ENCODE data around the gene USP32. TPM values are rescaled to one million over a fixed set of nuclear protein-coding genes. Genes with fewer than 3 reads are reported as not detected.
"Not testable (repeated sequence)": the region's sequence is repeated elsewhere in the genome, so short reads cannot be mapped to it uniquely, and the experiment has no call there.

Gene USP32
- polyA plus RNA-seq, 3 donors = 6.3 to 20.9 (median 17.3) TPM

DNA sequence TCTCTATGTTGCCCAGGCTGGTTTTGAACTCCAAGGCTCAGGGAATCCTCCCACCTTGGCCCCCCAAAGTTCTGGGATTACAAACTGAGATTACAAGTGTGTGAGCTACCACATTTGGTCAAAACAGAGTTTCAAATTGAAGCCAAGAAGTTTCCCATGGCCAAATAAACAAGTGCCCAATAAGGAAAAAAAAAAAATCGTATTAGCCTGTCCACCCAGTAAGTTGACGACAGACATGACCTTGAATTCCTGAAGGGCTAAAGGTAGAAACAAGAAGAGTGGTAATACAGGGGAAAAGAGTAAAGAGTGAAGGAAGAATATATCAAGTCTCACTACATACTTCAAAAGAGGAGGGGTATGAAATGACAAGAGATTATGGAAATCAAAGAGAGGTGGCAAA lies 176.0 kb downstream of the USP32 start:
- no CpG with 5 or more reads among the region's 2 CpGs for WGBS, 3 donors
- not testable (repeated sequence) for H3K27ac ChIP-seq (ENCODE audit: low read depth, low read length)

- H3K27ac ChIP-seq (ENCODE audit: low read depth, low read length) = not testable (repeated sequence)
These were observed 180.7 kb downstream of the USP32 start for GRCh38 chr17:60211282-60211681.

GRCh38 chr17:60208302-60208701 lies 183.6 kb downstream of the USP32 start:
- WGBS, 3 donors = 85 to 100% (median 100%) methylated on average over 1 of the region's 1 CpG
- not testable (repeated sequence) for H3K27ac ChIP-seq (ENCODE audit: low read depth, low read length)

GRCh38 chr17:60205782-60206181 lies 186.2 kb downstream of the USP32 start:
- not testable (repeated sequence) for H3K27ac ChIP-seq (ENCODE audit: low read depth, low read length)

- H3K27ac ChIP-seq (ENCODE audit: low read depth, low read length) = not testable (repeated sequence)
- WGBS, 3 donors = 63 to 90% (median 80%) methylated on average over 1 of the region's 1 CpG
These were observed 193.3 kb downstream of the USP32 start for GRCh38 chr17:60198630-60199029.

DNA sequence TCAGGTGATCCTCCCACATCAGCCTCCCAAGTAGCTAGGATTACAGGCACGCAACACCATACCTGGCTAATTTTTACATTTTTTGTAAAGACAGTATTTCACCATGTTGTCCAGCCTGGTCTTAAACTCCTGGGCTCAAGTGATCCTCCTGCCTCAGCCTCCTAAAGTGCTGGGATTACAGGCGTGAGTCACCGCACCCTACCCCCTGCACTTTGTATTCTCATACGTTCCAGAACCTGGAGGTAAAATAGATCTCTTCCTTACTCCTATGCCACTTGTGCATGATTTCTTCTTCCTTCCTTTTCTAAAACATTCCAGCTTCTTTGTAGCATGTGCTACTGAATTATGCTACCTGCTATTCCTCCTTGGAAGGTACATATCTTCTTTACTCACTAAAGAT lies 197.8 kb downstream of the USP32 start:
- not testable (repeated sequence) for H3K27ac ChIP-seq (ENCODE audit: low read depth, low read length)
- 93 to 99% (median 97%) methylated on average over 4 of the region's 4 CpGs for WGBS, 3 donors

GRCh38 chr17:60193482-60193881 lies 198.5 kb downstream of the USP32 start:
- 92 to 94% (median 93%) methylated on average over 2 of the region's 2 CpGs for WGBS, 3 donors
- no peak overlapping the region for H3K27ac ChIP-seq (ENCODE audit: low read depth, low read length)

GRCh38 chr17:60193032-60193431 lies 198.9 kb downstream of the USP32 start:
- H3K27ac ChIP-seq (ENCODE audit: low read depth, low read length) = not testable (repeated sequence)
- 96 to 100% (median 97%) methylated on average over 3 of the region's 3 CpGs for WGBS, 3 donors

- 84 to 96% (median 96%) methylated on average over 4 of the region's 4 CpGs for WGBS, 3 donors
- H3K27ac ChIP-seq (ENCODE audit: low read depth, low read length) = not testable (repeated sequence)
These were observed 201.9 kb downstream of the USP32 start for GRCh38 chr17:60190032-60190431.

DNA sequence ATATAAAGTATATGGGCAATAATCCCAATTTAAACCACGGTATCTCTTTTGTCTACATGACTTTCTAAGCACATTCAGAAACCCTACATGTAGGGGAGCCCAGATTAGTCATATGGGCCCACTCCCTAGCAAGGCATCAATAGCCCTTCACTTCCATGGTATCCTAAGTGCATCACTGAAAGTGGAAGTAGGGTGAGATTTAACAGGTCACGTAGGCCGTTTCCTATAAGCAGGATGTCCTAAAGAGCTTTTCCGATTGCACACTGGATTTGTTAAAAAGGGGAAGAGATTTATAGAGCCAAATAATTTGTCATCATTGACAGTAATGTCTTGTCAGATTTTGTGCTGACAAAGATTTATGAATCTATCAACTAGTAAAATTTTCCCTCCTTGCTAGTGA lies 203.2 kb downstream of the USP32 start:
- no peak overlapping the region for H3K27ac ChIP-seq (ENCODE audit: low read depth, low read length)
- WGBS, 3 donors = 65 to 94% (median 88%) methylated on average over 4 of the region's 4 CpGs

DNA sequence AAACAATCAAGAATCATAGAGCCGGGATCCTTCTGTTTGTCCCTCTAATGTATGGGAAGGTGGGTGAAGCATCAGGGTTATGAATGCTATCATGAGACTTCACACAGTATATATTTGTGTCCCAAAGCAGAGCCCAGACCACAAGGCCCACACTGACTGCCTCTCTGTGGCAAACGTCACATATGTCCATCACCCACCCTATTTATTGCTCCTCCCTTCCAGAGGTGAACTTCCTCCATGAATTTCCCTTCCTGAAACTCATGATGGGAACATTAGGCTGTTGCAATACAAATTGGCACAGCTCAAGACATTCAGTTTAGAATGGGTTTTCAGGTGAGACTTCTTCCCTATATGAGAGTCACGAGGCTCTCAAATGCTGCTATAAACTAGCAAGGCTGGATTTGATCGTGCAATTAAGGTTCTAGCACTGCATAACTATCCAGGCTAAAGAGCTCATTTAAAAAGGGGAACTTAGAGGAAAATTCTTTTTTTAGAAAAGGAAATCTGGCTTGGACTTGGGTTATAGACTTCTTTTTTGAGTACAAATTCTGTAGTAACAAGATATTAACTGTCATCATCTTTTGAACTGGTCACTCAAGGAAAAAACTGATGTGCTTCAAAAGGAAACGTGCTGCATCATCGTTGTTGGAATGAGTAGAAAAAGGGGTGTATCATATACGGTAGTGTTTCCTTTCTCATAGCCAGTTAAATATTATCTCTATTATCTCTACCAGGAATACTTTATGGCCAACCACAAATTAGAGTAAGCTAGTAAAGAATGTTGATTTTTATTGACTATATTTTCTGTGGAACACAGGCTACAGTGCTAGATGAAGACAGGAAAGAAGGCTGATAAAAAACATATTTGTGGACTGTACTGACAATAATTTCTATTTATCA lies 204.8 kb downstream of the USP32 start:
- not testable (repeated sequence) for H3K27ac ChIP-seq (ENCODE audit: low read depth, low read length)
- WGBS, 3 donors = 56 to 71% (median 59%) methylated on average over 7 of the region's 7 CpGs

GRCh38 chr17:60186372-60186771 lies 205.6 kb downstream of the USP32 start:
- 83 to 92% (median 90%) methylated on average over 1 of the region's 1 CpG for WGBS, 3 donors
- not testable (repeated sequence) for H3K27ac ChIP-seq (ENCODE audit: low read depth, low read length)

DNA sequence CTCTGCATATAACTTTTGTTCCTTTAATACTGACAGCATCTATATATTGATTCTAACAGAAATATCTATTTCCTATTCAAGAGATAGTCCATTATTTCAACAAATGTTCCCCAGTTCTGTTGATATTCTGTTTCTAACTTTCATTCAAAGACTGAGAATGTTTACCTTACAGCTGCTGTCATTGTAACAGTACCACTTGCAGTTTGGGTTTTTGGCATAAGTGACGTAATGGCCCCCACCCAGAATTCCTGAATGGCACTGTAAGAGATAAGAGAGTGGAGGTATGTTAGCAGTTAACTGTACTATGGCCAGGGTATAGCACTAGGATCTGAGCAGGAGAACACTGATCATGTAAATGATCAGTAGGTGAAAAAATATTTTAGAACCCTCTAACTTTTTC lies 211.6 kb downstream of the USP32 start:
- WGBS, 3 donors = 52 to 80% (median 75%) methylated on average over 1 of the region's 1 CpG
- not testable (repeated sequence) for H3K27ac ChIP-seq (ENCODE audit: low read depth, low read length)

- not testable (repeated sequence) for H3K27ac ChIP-seq (ENCODE audit: low read depth, low read length)
- WGBS, 3 donors = 55 to 76% (median 69%) methylated on average over 2 of the region's 2 CpGs
These were observed 213.8 kb downstream of the USP32 start for GRCh38 chr17:60178180-60178579.

- 91 to 95% (median 93%) methylated on average over 5 of the region's 5 CpGs for WGBS, 3 donors
- not testable (repeated sequence) for H3K27ac ChIP-seq (ENCODE audit: low read depth, low read length)
These were observed 215.2 kb downstream of the USP32 start for GRCh38 chr17:60176763-60177162.

DNA sequence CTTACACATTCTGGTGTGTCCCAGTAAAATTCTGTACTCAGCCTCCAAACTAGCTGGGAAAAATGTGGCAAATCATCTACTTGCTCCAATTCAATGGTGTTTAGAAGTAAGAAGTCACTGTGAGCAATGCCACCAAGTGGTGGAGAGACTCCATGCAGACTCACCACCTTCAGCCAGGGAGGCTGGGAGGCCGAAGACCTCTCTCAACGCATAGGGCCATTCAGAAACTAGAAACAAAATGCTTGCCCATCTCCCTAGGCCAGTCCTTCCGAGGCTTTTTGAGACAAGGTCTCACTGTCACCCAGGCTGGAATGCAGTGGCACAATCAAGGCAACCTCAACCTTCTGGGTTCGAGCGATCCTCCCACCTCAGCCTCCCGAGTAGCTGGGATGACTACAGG lies 217.2 kb downstream of the USP32 start:
- WGBS, 3 donors = 91 to 95% (median 91%) methylated on average over 6 of the region's 6 CpGs

GRCh38 chr17:60174035-60174434 lies 217.9 kb downstream of the USP32 start:
- 51 to 69% (median 67%) methylated on average over 3 of the region's 3 CpGs for WGBS, 3 donors
- H3K27ac ChIP-seq (ENCODE audit: low read depth, low read length) = no peak overlapping the region

More for the DNA sequence above, 217.2 kb downstream of the USP32 start:
- H3K27ac ChIP-seq (ENCODE audit: low read depth, low read length) = not testable (repeated sequence)

- WGBS, 3 donors = 47 to 84% (median 61%) methylated on average over 2 of the region's 2 CpGs
These were observed 218.6 kb downstream of the USP32 start for GRCh38 chr17:60173304-60173819.

GRCh38 chr17:60171753-60172079 lies 220.2 kb downstream of the USP32 start:
- WGBS, 3 donors = 69 to 95% (median 92%) methylated on average over 8 of the region's 8 CpGs
- no peak overlapping the region for H3K27ac ChIP-seq (ENCODE audit: low read depth, low read length)

More at GRCh38 chr17:60173304-60173819, 218.6 kb downstream of the USP32 start:
- H3K27ac ChIP-seq (ENCODE audit: low read depth, low read length) = no peak overlapping the region

Data from adipose tissue (tissue), 3 donors.